Activated CD4-positive, alpha-beta T cell treated with anti-CD3 and anti-CD28 coated beads, Interleukin-10, Interleukin-2, amounts not matched to agents 100 ng/mL and 50 ng/mL, durations not matched to agents 16 hours and 8 hours (primary cell): ENCODE results near the gene DEK.
"Not testable (repeated sequence)": the region's sequence is repeated elsewhere in the genome, so short reads cannot be mapped to it uniquely, and the experiment has no call there.

Experiments used
- DNase-seq: peaks from one replicate; pipeline ENCODE4 v3.0.0-alpha.2; 2020

DEK gene

DNA sequence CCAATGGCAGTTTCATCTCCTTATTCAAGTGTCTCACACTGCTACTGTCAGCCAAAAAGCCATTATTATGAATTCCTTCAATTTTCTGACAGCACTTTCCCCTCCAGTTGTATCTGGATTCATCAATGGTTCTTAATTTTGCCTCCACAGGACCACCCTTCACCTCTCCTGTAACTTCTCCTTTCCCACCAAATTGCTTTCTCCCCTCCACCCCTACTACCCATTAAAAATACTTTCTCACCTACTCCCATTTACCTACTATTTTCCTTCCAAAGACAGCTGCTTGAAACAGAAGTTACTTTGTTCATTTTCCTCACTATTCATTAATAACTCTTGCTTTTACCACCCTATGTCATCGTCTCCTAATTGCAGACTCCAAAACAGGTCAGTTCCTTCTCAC, 29.8 kb downstream of the DEK start:
- no peak for DNase-seq

DNA sequence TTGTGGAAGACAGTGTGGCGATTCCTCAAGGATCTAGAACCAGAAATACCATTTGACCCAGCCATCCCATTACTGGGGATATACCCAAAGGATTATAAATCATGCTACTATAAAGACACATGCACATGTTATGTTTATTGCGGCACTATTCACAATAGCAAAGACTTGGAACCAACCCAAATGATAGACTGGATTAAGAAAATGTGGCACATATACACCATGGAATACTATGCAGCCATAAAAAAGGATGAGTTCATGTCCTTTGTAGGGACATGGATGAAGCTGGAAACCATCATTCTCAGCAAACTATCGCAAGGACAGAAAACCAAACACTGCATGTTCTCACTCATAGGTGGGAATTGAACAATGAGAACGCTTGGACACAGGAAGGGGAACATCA, 30.6 kb downstream of the DEK start:
- DNase-seq: not testable (repeated sequence)

DNA sequence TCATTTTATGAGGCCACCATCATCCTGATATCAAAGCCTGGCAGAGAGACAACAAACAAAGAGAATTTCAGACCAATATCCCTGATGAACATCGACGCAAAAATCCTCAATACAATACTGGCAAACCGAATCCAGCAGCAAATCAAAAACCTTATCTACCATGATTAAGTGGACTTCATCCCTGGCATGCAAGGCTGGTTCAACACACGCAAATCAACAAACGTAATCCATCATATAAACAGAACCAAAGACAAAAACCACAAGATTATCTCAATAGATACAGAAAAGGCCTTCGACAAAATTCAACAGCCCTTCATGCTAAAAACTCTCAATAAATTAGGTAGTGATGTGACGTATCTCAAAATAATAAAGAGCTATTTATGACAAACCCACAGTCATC, 32.5 kb downstream of the DEK start:
- DNase-seq: not testable (repeated sequence)

DNA sequence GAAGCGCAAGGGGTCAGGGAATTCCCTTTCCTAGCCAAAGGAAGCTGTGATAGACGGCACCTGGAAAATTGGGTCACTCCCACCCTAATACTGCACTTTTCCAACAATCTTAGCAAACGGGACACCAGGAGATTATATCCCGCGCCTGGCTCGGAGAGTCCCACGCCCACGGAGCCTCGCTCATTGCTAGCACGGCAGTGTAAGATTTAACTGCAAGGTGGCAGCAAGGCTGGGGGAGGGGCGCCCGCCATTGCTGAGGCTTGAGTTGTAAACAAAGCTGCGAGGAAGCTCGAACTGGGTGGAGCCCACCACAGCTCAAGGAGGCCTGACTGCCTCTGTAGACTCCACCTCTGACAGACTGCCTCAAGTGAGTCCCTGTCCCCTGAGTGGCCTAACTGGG, 35.7 kb downstream of the DEK start:
- DNase-seq: not testable (repeated sequence)

DNA sequence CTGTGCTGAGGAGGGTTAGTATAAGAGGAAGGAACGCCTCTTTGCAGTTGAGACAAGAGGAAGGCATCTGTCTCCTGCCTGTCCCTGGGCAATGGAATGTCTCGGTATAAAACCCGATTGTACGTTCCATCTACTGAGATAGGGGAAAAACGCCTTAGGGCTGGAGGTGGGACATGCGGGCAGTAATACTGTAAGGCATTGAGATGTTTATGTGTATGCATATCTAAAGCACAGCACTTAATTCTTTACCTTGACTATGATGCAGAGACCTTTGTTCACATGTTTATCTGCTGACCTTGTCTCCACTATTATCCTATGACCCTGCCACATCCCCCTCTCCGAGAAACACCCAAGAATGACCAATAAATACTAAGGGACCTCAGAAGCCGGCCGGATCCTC, 37.2 kb downstream of the DEK start:
- DNase-seq: not testable (repeated sequence)

DNA sequence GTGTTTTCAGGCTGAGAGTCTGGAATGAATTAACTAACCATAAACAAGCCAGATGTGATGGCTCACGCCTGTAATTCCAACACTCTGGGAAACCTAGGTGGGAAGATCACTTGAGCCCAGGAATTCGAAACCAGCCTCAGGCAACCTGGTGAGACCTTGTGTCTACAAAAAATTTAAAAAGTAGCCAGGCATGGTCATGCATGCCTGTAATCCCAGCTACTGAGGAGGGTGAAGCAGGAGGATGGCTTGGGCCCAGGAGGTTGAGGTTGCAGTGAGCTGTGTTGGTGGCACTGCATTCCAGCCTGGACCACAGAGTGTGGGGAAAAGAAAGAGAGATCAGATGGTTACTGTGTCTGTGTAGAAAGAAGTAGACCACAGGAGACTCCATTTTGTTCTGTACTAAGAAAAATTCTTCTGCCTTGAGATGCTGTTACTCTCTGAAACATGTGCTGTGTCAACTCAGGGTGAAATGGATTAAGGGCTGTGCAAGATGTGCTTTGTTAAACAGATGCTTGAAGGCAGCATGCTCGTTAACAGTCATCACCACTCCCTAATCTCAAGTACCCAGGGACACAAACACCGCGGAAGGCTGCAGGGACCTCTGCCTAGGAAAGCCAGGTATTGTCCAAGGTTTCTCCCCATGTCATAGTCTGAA, 37.8 kb downstream of the DEK start:
- not testable (repeated sequence) for DNase-seq

DNA sequence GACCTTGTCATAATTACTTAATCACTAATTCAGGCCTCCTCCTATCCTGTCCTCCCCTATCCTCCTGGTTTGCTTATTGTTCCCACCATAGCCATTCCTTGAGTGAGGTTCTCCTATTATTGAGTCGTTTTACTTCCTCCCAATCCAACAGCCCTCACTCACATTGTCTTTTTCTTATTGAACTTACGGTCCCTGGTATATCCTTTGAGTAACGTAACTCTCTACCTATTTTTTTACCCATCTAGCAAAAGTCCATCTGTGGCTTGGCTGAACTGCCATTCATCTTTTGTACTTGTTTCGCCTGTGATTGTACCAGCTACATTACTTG, 43.1 kb downstream of the DEK start:
- no peak for DNase-seq

DNA sequence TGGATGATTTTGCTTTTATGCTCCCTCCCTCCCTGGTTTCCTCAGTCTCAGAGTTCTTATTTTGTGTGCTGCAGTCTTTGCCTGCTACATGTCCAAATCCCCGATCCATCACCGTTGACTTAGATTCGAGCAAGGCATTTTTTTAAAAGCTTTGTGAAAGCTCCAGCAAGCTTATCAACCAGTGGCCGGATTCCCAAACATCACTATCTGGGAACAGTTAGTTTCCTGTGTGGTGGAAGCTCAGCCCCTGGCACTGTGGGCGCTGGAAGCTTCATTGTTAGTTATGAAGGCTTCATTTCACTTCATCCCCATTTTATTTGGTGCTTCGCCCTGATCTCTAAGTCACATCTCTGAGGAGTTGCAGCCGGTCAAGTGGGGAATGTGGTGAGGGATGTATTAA, 44.7 kb downstream of the DEK start:
- no peak for DNase-seq

DNA sequence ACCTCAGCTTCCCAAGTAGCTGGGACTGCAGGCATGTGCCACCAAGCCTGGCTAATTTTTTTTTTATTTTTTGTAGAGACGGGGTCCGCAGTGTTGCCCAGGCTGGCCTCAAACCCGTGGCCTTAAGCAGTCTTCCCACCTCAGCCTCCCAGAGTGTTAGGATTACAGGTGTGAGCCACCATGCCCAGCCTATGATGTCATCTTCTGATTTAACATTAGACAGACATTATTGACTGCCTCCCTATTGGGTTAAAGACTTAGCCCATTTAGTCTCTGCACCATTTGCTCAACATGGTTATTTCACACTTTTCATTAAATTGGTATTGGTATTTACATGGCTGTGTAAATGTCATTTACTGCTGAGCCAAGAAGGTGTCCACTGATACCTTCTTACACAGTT, 46.1 kb downstream of the DEK start:
- no peak for DNase-seq

DNA sequence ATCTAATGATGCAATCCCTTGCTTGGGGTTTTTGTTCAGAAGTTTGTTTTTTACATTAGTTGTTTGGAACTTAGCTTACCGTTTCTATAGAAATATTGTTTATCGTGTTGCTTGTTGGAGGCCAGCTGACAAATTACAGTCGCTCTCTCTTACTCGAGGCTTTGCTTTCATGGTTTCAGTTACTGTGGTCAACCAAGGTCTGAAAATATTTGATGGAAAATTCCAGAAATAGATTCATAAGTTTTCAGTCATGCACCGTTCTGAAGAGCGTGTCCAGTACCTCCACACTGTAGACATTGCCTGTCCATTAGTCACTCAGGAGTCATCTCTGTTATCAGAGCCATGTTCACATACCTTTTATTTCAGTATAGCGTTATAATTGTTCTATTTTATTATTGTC, 47.9 kb downstream of the DEK start:
- DNase-seq: no peak

DNA sequence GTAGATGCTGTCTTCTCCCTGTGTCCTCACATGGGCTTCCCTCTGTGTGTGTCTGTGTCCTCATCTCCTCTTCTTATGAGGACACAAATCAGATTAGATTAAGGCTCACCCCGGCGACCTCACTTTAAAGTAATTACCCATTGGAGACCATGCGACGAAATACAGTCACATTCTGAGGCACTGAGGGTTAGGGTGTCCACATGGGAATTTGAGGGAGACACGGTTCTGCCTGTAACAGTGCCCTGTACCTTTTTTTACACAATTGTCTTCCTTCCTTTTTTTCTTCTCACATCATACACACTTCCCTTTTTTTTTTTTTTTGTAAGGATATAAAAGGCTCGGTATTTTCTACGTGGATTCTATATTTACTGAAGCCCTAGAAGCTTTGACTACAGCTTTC, 48.9 kb downstream of the DEK start:
- no peak for DNase-seq

DNA sequence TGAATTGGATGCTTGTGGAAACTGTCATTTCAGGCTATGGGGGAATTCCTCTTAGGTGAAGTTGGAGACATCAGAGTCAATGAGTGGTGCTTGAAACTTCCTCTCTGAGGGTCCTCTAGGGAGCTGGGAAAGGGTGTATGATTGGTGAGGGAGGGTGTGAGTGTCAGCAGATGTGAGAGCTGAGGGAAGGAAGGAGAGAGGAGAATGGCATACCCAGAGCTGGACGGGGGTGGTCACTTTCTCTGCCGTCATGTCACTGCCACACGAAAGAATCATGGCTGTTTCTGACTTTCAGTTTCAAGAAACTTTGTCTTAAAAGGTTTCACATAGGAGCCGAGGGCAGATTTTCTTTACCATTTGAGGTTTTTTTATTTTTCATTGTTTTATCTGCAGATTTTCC, 50.3 kb downstream of the DEK start:
- DNase-seq: no peak

DNA sequence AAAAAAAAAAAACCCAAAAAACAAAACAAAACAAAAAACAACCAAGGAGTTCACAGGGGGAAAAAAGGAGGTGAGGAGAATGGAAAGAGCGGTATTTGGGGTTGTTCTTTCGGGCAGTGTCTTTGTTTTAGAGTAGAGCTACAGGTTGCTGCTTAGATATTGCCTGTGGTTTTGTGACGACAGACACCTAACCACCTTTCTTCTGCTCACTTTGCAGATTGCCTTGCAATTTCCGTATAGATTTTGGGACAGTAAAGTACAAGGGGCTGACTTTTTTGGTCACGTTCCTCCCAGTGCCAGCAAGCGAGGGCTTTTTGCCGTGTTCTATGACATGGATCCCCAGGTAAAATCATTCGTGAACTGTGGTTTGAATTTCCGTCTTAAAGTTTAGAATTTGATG, 50.9 kb downstream of the DEK start:
- DNase-seq: no peak

DNA sequence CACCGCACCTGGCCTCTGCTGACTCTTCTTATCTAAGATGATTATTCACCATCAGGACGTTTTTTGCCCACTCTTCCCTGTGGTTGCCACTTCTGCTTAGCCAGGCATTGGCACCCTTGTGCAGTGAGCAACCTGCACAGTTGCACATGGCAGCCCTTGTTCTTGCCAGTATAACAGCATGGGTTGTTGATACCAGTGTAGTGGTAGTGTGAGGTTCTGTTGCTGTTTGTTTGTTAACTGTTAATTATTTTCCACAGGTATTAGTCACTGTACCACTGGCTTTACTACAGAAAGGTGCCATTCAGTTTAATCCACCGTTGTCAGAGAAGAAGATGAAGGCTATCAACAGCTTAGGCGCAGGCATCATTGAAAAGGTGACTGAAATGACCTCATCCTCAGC, 52.1 kb downstream of the DEK start:
- no peak for DNase-seq

DNA sequence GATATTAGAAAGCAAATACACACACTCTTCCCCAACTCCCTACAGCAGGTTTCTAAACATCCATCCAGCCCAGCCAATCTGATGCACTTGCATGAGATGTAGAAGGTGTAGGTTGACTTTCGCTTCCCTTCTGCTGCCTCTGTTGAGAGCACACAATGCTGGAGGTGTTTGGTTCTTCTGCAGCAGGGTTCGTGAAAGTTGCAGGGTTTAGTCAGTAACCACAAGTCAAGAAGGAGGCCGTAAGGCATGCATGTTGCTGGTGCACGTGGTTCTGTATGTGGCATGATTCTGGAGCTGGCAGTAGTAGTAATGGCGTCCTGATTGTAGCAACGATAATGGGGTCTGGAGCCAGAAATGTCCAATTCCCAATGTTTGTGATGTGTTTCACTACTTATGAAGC, 53.0 kb downstream of the DEK start:
- DNase-seq: peak; percentile 79

DNA sequence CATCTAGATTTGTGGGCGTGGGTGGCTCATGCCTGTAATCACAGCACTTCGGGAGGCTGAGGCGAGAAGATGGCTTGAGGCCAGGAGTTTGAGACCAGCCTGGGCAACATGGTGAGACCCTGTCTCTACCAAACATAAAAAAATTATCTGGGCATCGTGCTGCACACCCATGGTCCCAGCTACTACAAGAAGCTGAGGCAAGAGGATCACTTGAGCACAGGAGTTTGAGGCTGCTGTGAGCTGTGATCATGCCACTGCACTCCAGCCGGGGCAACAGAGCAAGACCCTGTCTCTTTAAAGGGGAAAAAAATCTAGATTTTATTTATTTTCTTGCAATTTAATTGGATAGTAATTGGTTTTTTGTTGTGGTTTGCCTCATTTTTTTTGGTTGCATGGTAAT, 53.6 kb downstream of the DEK start:
- DNase-seq: no peak

DNA sequence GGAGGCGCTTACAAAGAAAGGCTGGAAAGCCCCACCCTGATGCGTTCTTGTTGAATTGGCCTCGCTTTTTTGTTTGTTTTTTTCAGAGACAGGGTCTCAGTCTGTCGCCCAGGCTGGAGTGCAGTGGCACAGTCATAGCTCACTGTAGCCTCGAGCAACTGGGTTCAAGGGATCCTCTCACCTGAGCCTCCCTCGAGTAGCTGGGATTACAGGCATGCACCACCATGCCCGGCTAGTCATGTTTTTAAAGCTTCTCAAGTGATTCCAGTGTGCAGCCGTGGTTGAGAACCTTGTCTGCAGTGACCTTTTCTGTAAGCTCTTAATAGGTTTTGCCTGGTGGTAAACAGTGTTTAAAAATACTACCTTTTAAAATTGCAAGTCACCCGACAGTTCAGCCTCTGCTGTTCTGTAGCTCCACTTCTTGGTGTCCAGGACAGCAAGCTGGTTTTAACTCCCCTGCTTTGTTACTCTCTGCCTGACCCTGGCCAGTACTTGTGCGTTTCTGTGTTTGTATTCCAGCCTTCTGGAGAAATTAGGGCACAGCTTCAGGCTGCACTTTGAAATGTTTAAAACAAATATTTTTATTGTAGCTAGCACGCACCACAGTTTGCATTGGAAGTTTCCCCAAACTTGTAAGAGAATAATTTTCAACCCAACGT, 54.7 kb downstream of the DEK start:
- no peak for DNase-seq

DNA sequence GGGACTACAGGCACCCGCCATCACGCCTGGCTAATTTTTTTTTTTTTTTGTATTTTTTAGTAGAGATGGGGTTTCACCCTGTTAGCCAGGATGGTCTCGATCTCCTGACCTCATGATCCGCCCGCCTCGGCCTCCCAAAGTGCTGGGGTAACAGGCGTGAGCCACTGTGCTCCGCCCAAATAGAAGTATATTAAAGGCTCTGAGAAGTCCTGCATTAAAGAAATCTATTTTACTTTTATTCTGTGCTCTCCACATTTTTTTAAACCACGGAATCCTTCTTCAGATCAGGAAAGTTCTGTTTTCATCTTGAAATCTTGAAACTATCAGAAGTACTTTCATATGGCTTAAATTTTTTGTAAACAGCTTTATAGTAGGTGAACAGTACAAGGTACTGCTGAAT, 55.6 kb downstream of the DEK start:
- DNase-seq: not testable (repeated sequence)

DNA sequence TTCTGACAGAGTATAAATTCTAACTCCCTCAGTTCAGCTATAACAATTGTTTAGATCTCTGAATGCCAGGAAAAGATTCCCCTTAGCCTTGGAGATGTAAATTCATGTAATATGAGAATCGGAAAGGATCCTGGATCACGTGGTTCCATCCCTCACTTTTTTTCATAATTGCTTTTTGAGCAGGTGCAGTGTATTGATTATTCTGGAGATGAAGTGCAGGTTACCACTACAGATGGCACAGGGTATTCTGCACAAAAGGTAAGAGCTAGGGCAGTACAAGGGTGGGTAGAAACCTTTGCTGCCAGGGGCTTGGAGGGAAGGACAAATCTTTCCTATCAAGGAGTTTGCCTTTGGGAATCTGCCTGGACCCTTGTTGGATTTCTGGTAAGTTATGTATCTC, 56.4 kb downstream of the DEK start:
- no peak for DNase-seq

DNA sequence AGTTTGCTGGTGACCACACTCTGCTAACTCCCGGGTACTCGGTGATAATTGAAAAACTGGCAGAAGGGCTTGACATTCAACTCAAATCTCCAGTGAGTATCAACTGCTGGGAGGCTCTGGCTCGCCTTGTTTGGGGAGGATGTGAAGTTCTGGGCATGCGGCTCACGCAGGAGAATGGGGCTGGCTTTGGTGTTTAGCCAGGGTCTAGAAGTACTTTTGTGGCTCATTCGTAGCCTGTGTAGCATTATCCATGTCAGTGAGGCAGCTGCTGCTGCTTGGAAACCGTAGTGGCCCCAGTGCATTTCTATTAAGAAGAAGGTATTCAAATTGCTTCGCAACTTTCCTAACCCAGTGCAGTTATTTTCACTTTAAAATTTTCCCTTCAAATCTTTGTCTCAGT, 56.9 kb downstream of the DEK start:
- no peak for DNase-seq

DNA sequence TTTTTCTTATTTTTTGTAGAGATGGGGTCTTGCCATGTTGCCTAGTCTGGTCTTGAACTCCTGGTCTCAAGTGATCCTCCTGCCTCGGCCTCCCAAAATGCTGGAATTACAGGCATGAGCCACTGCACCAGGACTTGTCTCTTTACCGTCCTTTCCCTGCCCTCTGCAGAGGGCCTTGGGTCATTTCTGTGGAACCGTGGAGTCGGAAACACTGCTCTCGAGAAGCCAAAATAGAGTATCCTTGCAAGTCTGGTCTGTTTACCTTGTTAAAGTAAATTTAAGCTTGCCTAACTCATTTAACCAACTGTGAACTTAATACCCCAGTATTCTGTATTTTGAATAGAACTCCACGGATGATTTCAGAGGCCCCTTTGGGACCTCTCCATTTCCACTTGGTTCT, 57.7 kb downstream of the DEK start:
- DNase-seq: no peak

DNA sequence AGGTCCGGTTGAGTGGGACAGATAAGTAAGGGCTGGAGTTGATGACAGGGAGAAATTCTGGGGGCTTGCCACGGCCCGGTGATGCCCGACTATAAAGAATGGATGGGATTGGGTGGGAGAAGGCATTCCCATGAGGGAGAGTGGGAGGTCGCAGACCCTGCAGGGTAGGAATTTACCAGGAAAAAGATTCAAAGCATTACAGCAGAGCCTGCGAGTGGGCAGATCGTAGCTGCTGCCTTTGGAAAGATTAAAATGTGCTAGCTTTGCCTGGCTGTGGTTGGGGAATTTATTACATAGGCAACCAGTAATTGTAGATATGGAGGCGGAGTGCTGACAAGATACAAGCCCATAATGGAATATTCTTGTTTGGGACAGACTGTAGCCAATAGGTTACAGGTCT, 59.6 kb downstream of the DEK start:
- DNase-seq: no peak

DNA sequence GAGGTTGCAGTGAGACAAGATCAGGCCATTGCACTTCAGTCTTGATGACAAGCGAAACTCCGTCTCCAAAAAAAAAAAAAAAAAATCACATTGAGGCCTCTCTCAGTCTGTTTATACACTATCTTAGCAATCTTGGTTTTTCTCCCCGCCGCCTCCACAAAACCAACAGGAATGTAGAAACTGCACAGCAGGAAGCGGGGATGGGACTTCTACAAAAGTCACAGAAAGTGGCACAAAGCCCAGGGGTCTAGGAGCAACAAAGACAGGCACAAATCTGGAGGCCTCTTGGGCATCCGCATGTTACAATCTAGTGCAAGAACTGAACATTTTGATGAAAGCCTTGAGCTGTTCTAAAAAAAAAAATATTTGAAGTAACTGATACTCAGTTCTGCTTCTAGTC, 60.5 kb downstream of the DEK start:
- DNase-seq: no peak

DNA sequence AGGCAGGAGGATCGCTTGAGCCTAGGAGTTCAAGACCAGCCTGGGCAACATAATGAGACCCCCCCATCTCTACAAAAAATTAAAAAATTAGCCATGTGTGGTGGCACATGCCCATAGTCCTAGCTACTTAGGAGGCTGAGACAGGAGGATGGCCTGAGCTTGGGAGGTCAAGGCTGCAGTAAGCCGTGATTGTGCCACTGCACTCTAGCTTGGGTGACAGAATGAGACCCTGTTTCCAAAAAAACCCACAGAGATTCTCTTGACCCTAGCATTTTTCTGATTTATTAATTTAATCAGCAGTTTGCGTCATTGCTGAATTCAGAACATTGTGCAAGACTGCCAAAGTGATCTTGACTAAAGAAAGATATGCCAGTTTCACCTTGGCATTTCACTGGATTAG, 72.3 kb downstream of the DEK start:
- DNase-seq: no peak

DNA sequence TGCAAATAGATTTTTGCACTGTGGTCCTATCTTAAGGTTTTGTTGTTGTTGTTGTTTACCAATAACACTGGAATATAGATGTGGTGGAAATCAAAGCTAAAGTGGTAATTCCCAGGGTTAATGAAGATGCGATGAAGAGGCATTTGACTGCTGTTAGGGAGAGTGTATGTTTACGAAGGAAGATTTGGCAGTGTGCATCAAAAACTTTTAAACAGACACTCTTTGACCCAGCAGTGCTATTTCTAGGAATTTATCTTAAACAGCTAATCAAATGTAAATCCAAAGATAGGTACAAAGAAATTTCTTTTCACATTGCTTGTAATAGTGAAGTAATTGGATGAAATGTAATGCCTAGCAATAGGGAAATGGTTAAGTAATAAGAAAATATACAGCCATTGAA, 75.1 kb downstream of the DEK start:
- DNase-seq: no peak
